OCI-LY1 (cell line): ENCODE measurements around the gene VRTN.

Source experiments
- EZH2 ChIP-seq: fragments of 200-600 bp; sonication (generic), shearing (Covaris generic); IDR thresholded peaks from 2 replicates; pipeline ENCODE4 v1.8.0; 2017; ENCODE audit warnings: borderline replicate concordance, mixed run types, mild to moderate bottlenecking, antibody characterized with exemption, low read length, moderate library complexity, mixed read lengths
- TF ChIP-seq, protein P1 (sequence below): fragments of 200-600 bp; sonication (generic), shearing (Covaris generic); IDR thresholded peaks from 2 replicates; pipeline ENCODE4 v1.5.1; 2017; ENCODE audit warnings: mild to moderate bottlenecking, antibody characterized with exemption, low read length, moderate library complexity, mixed read lengths

DNA sequence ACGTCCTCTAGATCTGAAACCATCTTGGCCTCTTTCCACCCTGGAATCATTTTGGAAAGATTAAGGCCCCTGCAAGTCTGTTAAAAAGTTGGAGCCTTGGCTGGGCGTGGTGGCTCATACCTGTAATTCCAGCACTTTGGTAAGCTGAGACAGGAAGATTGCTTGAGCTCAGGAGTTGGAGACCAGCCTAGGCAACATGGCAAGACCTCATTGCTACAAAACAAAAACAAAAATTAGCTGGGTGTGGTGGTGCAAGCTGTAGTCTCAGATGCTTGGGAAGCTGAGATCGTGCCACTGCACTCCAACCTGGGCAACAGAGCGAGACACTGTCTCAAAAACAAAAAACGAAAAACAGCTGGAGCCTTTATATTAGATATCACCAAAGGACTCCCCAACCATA lies 34.7 kb upstream of the VRTN start:
- TF ChIP-seq, protein P1, sequence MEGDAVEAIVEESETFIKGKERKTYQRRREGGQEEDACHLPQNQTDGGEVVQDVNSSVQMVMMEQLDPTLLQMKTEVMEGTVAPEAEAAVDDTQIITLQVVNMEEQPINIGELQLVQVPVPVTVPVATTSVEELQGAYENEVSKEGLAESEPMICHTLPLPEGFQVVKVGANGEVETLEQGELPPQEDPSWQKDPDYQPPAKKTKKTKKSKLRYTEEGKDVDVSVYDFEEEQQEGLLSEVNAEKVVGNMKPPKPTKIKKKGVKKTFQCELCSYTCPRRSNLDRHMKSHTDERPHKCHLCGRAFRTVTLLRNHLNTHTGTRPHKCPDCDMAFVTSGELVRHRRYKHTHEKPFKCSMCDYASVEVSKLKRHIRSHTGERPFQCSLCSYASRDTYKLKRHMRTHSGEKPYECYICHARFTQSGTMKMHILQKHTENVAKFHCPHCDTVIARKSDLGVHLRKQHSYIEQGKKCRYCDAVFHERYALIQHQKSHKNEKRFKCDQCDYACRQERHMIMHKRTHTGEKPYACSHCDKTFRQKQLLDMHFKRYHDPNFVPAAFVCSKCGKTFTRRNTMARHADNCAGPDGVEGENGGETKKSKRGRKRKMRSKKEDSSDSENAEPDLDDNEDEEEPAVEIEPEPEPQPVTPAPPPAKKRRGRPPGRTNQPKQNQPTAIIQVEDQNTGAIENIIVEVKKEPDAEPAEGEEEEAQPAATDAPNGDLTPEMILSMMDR, result no peak
- no peak for TF ChIP-seq EZH2
